ENCODE results near the gene JAK1. TPM values are rescaled to one million over a fixed set of nuclear protein-coding genes. Genes with fewer than 3 reads are reported as not detected.

Gene JAK1
- total RNA-seq, 1 experiment from 2014 or later: 138 TPM

DNA sequence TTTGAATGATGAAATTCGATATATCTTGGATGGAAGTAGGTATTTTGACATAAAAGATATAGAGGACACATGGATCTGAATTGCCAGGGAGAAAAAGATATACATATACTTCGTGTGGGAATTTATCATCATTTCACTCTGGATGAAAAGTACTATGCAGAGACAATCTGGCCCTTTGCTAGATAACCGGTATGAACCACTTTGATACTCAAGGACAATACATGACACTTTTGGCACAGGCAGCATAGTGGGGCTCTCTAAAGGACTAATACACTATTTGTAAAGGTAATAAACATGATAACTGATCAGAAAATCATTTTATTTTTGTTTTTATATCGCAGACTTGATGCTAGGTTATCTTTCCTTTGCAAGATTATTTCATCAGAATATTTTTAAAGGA is 24.2 kb downstream of the JAK1 start:
- no TSS peak for BruUV-seq (replicated peaks)
- CTCF ChIA-PET: no interaction called here

GRCh38 chr1:64941461-64942117 is 24.8 kb downstream of the JAK1 start:
- 0 out of 2 replicates have a peak, but pooled peaks have one; percentile 45 for ATAC-seq

More for the DNA sequence above, 24.2 kb downstream of the JAK1 start:
- TF ChIP-seq, protein P1, sequence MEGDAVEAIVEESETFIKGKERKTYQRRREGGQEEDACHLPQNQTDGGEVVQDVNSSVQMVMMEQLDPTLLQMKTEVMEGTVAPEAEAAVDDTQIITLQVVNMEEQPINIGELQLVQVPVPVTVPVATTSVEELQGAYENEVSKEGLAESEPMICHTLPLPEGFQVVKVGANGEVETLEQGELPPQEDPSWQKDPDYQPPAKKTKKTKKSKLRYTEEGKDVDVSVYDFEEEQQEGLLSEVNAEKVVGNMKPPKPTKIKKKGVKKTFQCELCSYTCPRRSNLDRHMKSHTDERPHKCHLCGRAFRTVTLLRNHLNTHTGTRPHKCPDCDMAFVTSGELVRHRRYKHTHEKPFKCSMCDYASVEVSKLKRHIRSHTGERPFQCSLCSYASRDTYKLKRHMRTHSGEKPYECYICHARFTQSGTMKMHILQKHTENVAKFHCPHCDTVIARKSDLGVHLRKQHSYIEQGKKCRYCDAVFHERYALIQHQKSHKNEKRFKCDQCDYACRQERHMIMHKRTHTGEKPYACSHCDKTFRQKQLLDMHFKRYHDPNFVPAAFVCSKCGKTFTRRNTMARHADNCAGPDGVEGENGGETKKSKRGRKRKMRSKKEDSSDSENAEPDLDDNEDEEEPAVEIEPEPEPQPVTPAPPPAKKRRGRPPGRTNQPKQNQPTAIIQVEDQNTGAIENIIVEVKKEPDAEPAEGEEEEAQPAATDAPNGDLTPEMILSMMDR (IDR thresholded peaks at IDR 0.05): no peak
- TF ChIP-seq POLR2AphosphoS5 (IDR thresholded peaks at IDR 0.05; ENCODE audit: low read depth, low read length) (no peak), TCF7L2 (IDR thresholded peaks at IDR 0.05; ENCODE audit: low read depth, low read length) (no peak), SIN3A (IDR thresholded peaks at IDR 0.05; ENCODE audit: borderline replicate concordance, insufficient read depth, low read depth, low read length) (no peak)
- TF ChIP-seq, protein P2, sequence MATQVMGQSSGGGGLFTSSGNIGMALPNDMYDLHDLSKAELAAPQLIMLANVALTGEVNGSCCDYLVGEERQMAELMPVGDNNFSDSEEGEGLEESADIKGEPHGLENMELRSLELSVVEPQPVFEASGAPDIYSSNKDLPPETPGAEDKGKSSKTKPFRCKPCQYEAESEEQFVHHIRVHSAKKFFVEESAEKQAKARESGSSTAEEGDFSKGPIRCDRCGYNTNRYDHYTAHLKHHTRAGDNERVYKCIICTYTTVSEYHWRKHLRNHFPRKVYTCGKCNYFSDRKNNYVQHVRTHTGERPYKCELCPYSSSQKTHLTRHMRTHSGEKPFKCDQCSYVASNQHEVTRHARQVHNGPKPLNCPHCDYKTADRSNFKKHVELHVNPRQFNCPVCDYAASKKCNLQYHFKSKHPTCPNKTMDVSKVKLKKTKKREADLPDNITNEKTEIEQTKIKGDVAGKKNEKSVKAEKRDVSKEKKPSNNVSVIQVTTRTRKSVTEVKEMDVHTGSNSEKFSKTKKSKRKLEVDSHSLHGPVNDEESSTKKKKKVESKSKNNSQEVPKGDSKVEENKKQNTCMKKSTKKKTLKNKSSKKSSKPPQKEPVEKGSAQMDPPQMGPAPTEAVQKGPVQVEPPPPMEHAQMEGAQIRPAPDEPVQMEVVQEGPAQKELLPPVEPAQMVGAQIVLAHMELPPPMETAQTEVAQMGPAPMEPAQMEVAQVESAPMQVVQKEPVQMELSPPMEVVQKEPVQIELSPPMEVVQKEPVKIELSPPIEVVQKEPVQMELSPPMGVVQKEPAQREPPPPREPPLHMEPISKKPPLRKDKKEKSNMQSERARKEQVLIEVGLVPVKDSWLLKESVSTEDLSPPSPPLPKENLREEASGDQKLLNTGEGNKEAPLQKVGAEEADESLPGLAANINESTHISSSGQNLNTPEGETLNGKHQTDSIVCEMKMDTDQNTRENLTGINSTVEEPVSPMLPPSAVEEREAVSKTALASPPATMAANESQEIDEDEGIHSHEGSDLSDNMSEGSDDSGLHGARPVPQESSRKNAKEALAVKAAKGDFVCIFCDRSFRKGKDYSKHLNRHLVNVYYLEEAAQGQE (IDR thresholded peaks at IDR 0.05; ENCODE audit: insufficient read depth in 1 of 2, low read depth in 2 of 2, low read length in 1 of 2): no peak
- POLR2A ChIA-PET: no interaction called here
- H3K4me3 ChIP-seq (ENCODE audit: low read depth in 2 of 2, low read length in 2 of 2): no peak overlapping the region
- H3K4me1 ChIP-seq (ENCODE audit: control insufficient read depth, insufficient read depth, low read length): peaks cover 17% of the 10 kb centered on the region
- DNase-seq (ENCODE audit: low read depth, low spot score): no peak
- ATAC-seq: no peak
- in situ Hi-C loops (cut with HindIII; ENCODE audit: low pct_unique_long_range_greater_than_20kb, low sequenced_read_pairs): no loop called here
- no peaks in the 10 kb centered on the region for H3K36me3 ChIP-seq (ENCODE audit: control insufficient read depth, insufficient read depth, low read length)
- intact Hi-C loops (cut with micrococcal nuclease; ENCODE audit: unreplicated experiment): no loop called here
- no peaks in the 10 kb centered on the region for H3K9me3 ChIP-seq (ENCODE audit: control insufficient read depth, insufficient read depth, low read depth, low read length)
- no peak overlapping the region; the same call in 1 of the 2 replicates for H3K27ac ChIP-seq (ENCODE audit: low read length)
- no peaks in the 10 kb centered on the region for H3K27me3 ChIP-seq (ENCODE audit: control insufficient read depth, insufficient read depth, low read length)

More at GRCh38 chr1:64941461-64942117, 24.8 kb downstream of the JAK1 start:
- Histone ChIP-seq H3K9me3 (ENCODE audit: control insufficient read depth, insufficient read depth, low read depth, low read length) (no peaks in the 10 kb centered on the region), H3K36me3 (ENCODE audit: control insufficient read depth, insufficient read depth, low read length) (no peaks in the 10 kb centered on the region), H3K4me3 (ENCODE audit: low read depth in 2 of 2, low read length in 2 of 2) (no peak overlapping the region), H3K27me3 (ENCODE audit: control insufficient read depth, insufficient read depth, low read length) (no peaks in the 10 kb centered on the region), H3K27ac (ENCODE audit: low read length) (peak overlapping the region; percentile 49; the same call in 1 of the 2 replicates), H3K4me1 (ENCODE audit: control insufficient read depth, insufficient read depth, low read length) (peaks cover 17% of the 10 kb centered on the region)
- intact Hi-C loops (cut with micrococcal nuclease; ENCODE audit: unreplicated experiment): no loop called here
- BruUV-seq (replicated peaks): no TSS peak
- in situ Hi-C loops (cut with HindIII; ENCODE audit: low pct_unique_long_range_greater_than_20kb, low sequenced_read_pairs): no loop called here
- CTCF ChIA-PET: no interaction called here
- TF ChIP-seq TCF7L2 (IDR thresholded peaks at IDR 0.05; ENCODE audit: low read depth, low read length) (no peak), SIN3A (IDR thresholded peaks at IDR 0.05; ENCODE audit: borderline replicate concordance, insufficient read depth, low read depth, low read length) (no peak), POLR2AphosphoS5 (IDR thresholded peaks at IDR 0.05; ENCODE audit: low read depth, low read length) (no peak)
- TF ChIP-seq, protein P1 (IDR thresholded peaks at IDR 0.05): no peak
- TF ChIP-seq, protein P2 (IDR thresholded peaks at IDR 0.05; ENCODE audit: insufficient read depth in 1 of 2, low read depth in 2 of 2, low read length in 1 of 2): no peak
- POLR2A ChIA-PET: no interaction called here
- DNase-seq (ENCODE audit: low read depth, low spot score): no peak

Measured in Panc1 (cell line).